Sigmoid colon (tissue), 7 donors: Measurements from ENCODE around the gene KAT8. TPM values are rescaled to one million over a fixed set of nuclear protein-coding genes. Genes with fewer than 3 reads are reported as not detected.

ENCODE experiments used
- DNase-seq: peaks from one replicate; pipeline ENCODE4 v3.0.0-alpha.2; 2019
- H3K27ac ChIP-seq, 4 donors: fragments of 200-600 bp; sonication (generic); one replicate each; pipeline ENCODE4 v1.5.1; 2016 to 2019; ENCODE audit warnings: mild to moderate bottlenecking in 1 of 4
- H3K27me3 ChIP-seq, 3 donors: fragments of 200-600 bp; sonication (generic); one replicate each; pipeline ENCODE4 v1.5.1; 2019; ENCODE audit warnings: mild to moderate bottlenecking in 1 of 3
- H3K36me3 ChIP-seq, 4 donors: fragments of 200-600 bp; sonication (generic); one replicate each; pipeline ENCODE4 v1.5.1; 2016 to 2019
- H3K4me1 ChIP-seq, 4 donors: fragments of 200-600 bp; sonication (generic); one replicate each; pipeline ENCODE4 v1.5.1; 2017 to 2019
- H3K4me3 ChIP-seq, 4 donors: fragments of 200-600 bp; sonication (generic); one replicate each; pipeline ENCODE4 v1.5.1; 2017 to 2019; ENCODE audit warnings: mild to moderate bottlenecking in 2 of 4, moderate library complexity in 1 of 4
- H3K9me3 ChIP-seq, 4 donors: fragments of 200-600 bp in 3 of 4; sonication (generic) in 3 of 4; one replicate each; pipeline versions ENCODE4 v1.5.1 to v1.6.1; 2013 to 2019
- EP300 ChIP-seq, 4 donors: sonication (generic); formaldehyde crosslinking; IDR thresholded peaks; one replicate each; pipeline ENCODE4 v1.6.1; 2017; ENCODE audit warnings: antibody characterized with exemption in 4 of 4
- POLR2A ChIP-seq, 2 donors: fragments of 450-650 bp; IDR thresholded peaks; one replicate each; pipeline ENCODE4 v1.6.1; 2016; ENCODE audit warnings: antibody characterized with exemption in 2 of 2, mild to moderate bottlenecking in 2 of 2, moderate library complexity in 2 of 2
- POLR2AphosphoS5 ChIP-seq, 4 donors: sonication (generic); formaldehyde crosslinking; IDR thresholded peaks; one replicate each; pipeline ENCODE4 v1.6.1; 2017; ENCODE audit warnings: antibody characterized with exemption in 4 of 4
- WGBS, 2 donors: extraction: QIAGEN DNeasy Blood & Tissue Kit; methylation state at CpG; one replicate each; pipeline ENCODE4 v1.1.7; 2013; 5-methylcytosine and 5-hydroxymethylcytosine counted together
- intact Hi-C: fragments of 100-400 bp; cut with DNase I; formaldehyde crosslinking; loops from one replicate; pipeline ENCODE4 v1.15.1; 2023
- polyA plus RNA-seq, 3 donors: library from polyadenylated mRNA; stranded (reverse); fragments of 200-250 nt; gene quantifications; one replicate each; pipeline ENCODE4 v1.2.3, GENCODE V29; 2013
- total RNA-seq, 4 donors: library from RNA; depleted of rRNA; stranded (reverse); fragments of >200 nt; gene quantifications; one replicate each; pipeline ENCODE4 v1.1.0, GENCODE V29; 2016
- TF ChIP-seq, protein P1 (sequence below), 4 experiments: fragments of 450-650 bp in 3 of 4; fragments of 200-600 bp in 1 of 4; IDR thresholded peaks; one replicate each; pipeline ENCODE4 v1.5.1; 2016 to 2019; ENCODE audit warnings: antibody characterized with exemption in 4 of 4, mild to moderate bottlenecking in 3 of 4, moderate library complexity in 2 of 4
- donor health status: healthy with polysubstance abuse.
- donor health status: Bipolar disorder and iron deficiency.
- donor health status: healthy.

The KAT8 gene
- total and polyA plus RNA-seq, 7 donors: 31.2 to 65.7 (median 57.1) TPM

DNA sequence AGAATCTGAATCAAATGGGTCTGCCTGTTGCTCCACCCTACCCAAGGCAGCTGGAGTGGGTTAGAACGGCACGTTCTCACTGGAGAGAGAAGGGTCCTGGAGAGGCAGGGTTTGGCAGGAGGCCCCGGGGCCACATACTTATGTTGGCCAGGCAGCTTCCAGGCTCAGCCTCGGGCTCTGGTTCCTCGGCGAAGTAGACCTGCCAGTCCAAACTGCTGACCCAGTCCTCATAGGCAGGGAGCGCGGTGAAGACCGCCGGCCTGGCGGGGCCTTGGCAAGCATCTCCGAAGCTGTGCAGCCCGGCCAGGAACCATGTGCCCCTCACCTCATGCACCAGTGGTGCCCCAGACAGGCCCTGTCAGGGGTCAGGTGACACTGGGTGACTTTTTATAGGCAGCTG lies 33.5 kb upstream of the KAT8 start:
- intact Hi-C loops: no loop called here
- DNase-seq: peak; percentile 55

DNA sequence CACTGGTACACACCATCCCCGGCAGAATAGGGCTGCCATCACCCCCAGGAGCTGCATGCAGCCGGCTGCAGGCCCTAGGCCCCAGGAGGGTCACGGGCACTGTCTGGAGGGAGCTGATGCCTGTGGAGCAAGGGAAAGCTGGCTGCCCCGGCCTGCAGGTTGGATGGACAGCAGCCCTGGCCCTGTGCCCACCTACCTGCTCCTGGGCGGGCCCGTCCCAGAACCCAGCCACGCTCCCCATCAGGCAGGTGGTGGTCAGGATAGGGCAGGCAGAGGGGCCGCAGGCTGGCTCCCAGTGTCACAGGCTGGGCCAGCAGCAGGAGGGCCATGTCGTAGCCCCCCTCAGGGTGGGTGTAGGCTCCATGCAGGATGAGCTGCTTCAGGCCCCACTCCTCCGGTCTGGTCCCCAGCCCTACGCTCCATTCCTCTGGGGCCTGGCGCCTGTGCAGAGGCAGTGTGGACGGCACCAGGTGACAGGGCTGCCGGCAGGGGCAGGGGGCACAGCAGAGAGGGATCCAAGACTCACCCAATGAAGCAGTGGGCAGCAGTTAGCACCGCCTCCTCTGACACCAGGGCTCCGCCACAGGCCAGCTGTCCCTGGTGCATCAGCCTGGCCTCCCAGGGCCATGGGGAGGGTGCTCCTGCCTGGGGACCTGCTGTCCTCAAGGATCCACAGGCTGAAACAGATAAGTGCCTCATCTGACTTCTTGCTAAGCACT lies 32.7 kb upstream of the KAT8 start:
- 90 to 93% methylated on average over 16 of the region's 16 CpGs for WGBS, 2 donors

More for the DNA sequence above, 33.5 kb upstream of the KAT8 start:
- H3K36me3 ChIP-seq: peaks cover 25 to 88% (median 32%) of the 10 kb centered on the region in 4 donors
- 91% methylated on average over 13 of the region's 13 CpGs for WGBS, 2 donors
- no peaks in the 10 kb centered on the region for H3K9me3 ChIP-seq
- H3K4me1 ChIP-seq: no peaks in the 10 kb centered on the region
- no peak overlapping the region for H3K4me3 ChIP-seq
- H3K27ac ChIP-seq: no peak overlapping the region
- H3K27me3 ChIP-seq: no peaks in the 10 kb centered on the region
- TF ChIP-seq EP300 (IDR thresholded peaks at IDR 0.05) (no peak), POLR2AphosphoS5 (IDR thresholded peaks at IDR 0.05) (no peak), POLR2A (IDR thresholded peaks at IDR 0.05) (no peak)
- TF ChIP-seq, protein P1, sequence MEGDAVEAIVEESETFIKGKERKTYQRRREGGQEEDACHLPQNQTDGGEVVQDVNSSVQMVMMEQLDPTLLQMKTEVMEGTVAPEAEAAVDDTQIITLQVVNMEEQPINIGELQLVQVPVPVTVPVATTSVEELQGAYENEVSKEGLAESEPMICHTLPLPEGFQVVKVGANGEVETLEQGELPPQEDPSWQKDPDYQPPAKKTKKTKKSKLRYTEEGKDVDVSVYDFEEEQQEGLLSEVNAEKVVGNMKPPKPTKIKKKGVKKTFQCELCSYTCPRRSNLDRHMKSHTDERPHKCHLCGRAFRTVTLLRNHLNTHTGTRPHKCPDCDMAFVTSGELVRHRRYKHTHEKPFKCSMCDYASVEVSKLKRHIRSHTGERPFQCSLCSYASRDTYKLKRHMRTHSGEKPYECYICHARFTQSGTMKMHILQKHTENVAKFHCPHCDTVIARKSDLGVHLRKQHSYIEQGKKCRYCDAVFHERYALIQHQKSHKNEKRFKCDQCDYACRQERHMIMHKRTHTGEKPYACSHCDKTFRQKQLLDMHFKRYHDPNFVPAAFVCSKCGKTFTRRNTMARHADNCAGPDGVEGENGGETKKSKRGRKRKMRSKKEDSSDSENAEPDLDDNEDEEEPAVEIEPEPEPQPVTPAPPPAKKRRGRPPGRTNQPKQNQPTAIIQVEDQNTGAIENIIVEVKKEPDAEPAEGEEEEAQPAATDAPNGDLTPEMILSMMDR (IDR thresholded peaks at IDR 0.05): no peak

DNA sequence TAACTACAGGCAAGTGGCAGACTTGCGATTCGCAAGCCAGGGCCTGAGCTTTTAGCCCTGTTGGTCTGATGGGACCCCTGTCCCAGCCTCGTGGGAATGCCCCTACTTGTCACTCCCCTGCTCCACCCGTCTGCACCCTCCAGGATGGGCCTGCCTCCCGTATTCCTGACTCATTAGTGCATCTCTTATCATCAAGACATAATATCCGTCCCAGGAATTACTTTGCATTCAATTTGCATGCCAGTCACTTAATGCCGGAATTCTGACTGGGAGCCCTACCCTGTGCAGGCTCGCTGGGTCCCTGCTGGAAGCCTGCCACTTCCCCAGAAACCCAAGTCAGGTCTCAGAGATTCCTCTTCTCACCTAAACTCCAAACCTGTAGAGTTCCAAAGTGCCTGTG lies 32.1 kb upstream of the KAT8 start:
- Histone ChIP-seq H3K27me3 (no peaks in the 10 kb centered on the region), H3K4me3 (no peak overlapping the region), H3K4me1 (no peaks in the 10 kb centered on the region), H3K9me3 (no peaks in the 10 kb centered on the region), H3K27ac (no peak overlapping the region), H3K36me3 (peaks cover 12 to 83% (median 21%) of the 10 kb centered on the region in 4 donors)
- no peak for DNase-seq
- TF ChIP-seq POLR2AphosphoS5 (IDR thresholded peaks at IDR 0.05) (no peak), EP300 (IDR thresholded peaks at IDR 0.05) (no peak)
- TF ChIP-seq, protein P1 (IDR thresholded peaks at IDR 0.05): no peak
- intact Hi-C loops: no loop called here
- WGBS, 2 donors: 79 to 85% methylated on average over 8 of the region's 8 CpGs

More for the DNA sequence above, 32.7 kb upstream of the KAT8 start:
- H3K4me1 ChIP-seq: no peaks in the 10 kb centered on the region
- intact Hi-C loops: no loop called here
- H3K9me3 ChIP-seq: no peaks in the 10 kb centered on the region
- no peaks in the 10 kb centered on the region for H3K27me3 ChIP-seq
- TF ChIP-seq EP300 (IDR thresholded peaks at IDR 0.05): no peak
- TF ChIP-seq POLR2A (IDR thresholded peaks at IDR 0.05): no peak
- TF ChIP-seq, protein P1 (IDR thresholded peaks at IDR 0.05): no peak
- TF ChIP-seq POLR2AphosphoS5 (IDR thresholded peaks at IDR 0.05): no peak
- peaks cover 18 to 86% (median 27%) of the 10 kb centered on the region in 4 donors for H3K36me3 ChIP-seq
- no peak overlapping the region for H3K4me3 ChIP-seq
- peak; percentile 61 for DNase-seq
- no peak overlapping the region for H3K27ac ChIP-seq

DNA sequence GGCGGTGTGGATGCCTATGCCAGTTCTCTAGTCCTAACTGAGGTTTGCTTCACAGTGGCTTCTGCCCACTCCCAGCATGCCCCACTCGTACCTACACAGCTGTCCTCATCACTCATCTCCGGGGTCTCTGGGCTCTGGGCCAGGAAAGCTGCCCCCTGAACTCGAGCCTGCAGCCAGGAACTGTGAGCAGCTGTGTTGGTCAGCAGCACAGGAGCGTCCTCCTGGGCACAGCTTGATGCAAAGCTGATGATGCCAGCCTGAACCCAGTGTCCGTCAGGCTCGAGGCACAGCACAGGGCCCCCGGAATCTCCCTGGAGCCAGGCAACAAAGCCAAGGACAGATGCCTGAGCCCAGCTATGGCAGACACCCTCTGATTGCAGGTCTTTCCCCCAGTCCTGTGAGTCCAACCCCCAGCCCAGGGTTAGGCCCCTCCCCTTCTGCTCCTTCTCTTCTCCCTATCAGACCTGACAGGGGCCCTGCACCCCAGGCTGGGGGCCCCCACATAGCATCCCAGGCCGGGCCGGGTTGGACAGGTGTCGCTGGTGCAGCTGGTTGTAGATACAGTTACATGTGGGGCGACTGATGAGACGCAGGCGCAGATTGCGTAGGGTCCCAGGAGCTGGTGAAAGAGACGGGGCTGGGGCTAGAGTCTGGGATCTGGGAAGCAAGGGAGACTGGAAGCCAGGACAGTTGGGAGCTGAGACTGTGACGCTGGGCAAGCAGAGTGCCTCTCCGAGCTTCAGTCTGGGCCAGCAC lies 31.4 kb upstream of the KAT8 start:
- Histone ChIP-seq H3K4me3 (no peak overlapping the region), H3K27me3 (no peaks in the 10 kb centered on the region), H3K27ac (no peak overlapping the region), H3K4me1 (no peaks in the 10 kb centered on the region), H3K9me3 (no peaks in the 10 kb centered on the region), H3K36me3 (peaks cover 12 to 83% (median 18%) of the 10 kb centered on the region in 4 donors)
- DNase-seq: no peak
- no peak for TF ChIP-seq POLR2AphosphoS5 (IDR thresholded peaks at IDR 0.05)
- TF ChIP-seq, protein P1 (IDR thresholded peaks at IDR 0.05): no peak
- TF ChIP-seq POLR2A (IDR thresholded peaks at IDR 0.05): no peak
- TF ChIP-seq EP300 (IDR thresholded peaks at IDR 0.05): no peak
- WGBS, 2 donors: 90 to 91% methylated on average over 18 of the region's 18 CpGs
- intact Hi-C loops: no loop called here
